ENCODE measurements around the gene GABRG3. TPM values are rescaled to one million over a fixed set of nuclear protein-coding genes. Genes with fewer than 3 reads are reported as not detected.

GABRG3 gene
- total and polyA plus RNA-seq, 2 donors (not counting 3 experiments of a cell fraction or from before 2014, with no cell fraction given), result not detected

DNA sequence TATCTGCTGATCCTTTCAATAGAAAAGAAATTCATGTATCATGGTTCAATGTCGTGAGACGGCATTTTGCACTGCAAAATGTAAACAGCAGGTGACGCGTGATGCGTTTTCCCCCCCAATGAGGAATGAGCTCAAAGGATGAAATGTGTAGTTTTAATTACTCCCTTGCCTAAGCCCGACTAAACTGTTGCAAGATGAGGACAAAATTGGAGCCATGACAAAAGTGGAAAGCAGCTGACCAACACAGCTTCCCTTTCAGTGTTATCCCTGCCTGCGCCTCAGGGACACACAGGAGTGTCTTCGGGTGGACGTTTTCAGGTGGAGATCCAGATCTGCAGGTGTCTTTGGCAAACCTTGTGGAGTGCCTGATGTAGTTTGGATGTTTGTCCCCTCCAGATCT, 92.0 kb downstream of the GABRG3 start:
- Histone ChIP-seq H3K27me3 (ENCODE audit: control insufficient read depth in 2 of 2, insufficient read depth in 2 of 2, low read length in 2 of 2) (no peaks in the 10 kb centered on the region), H3K9me3 (replicated peaks; ENCODE audit: control insufficient read depth, insufficient read depth, low read length) (no peaks in the 10 kb centered on the region), H3K79me2 (ENCODE audit: control insufficient read depth, insufficient read depth, low read length) (no peaks in the 10 kb centered on the region), H3K27ac (ENCODE audit: insufficient read depth, low read depth, low read length) (no peak overlapping the region), H3K9me1 (replicated peaks; ENCODE audit: control insufficient read depth, extremely low read depth, insufficient read depth, low read length) (no peaks in the 10 kb centered on the region), H3K9ac (replicated peaks; ENCODE audit: extremely low read depth, insufficient read depth, low read length) (no peak overlapping the region), H3K4me1 (ENCODE audit: control insufficient read depth, extremely low read depth, insufficient read depth, low read length) (no peaks in the 10 kb centered on the region), H2AFZ (ENCODE audit: low read depth, low read length) (no peak overlapping the region), H3K4me2 (ENCODE audit: insufficient read depth, low read length) (no peak overlapping the region), H3K4me3 (replicated peaks in 1 of 3; ENCODE audit: insufficient read depth in 1 of 3, low read depth in 1 of 3, low read length in 3 of 3) (no peak overlapping the region), H4K20me1 (replicated peaks; ENCODE audit: control insufficient read depth, extremely low read depth, insufficient read depth, low read length) (no peaks in the 10 kb centered on the region), H3K36me3 (ENCODE audit: control insufficient read depth in 2 of 2, extremely low read depth in 1 of 2, insufficient read depth in 2 of 2, low read length in 2 of 2) (no peaks in the 10 kb centered on the region)
- FAIRE-seq (no peak), DNase-seq (ENCODE audit: low read depth, low spot score) (no peak)
- TF ChIP-seq, protein P1, sequence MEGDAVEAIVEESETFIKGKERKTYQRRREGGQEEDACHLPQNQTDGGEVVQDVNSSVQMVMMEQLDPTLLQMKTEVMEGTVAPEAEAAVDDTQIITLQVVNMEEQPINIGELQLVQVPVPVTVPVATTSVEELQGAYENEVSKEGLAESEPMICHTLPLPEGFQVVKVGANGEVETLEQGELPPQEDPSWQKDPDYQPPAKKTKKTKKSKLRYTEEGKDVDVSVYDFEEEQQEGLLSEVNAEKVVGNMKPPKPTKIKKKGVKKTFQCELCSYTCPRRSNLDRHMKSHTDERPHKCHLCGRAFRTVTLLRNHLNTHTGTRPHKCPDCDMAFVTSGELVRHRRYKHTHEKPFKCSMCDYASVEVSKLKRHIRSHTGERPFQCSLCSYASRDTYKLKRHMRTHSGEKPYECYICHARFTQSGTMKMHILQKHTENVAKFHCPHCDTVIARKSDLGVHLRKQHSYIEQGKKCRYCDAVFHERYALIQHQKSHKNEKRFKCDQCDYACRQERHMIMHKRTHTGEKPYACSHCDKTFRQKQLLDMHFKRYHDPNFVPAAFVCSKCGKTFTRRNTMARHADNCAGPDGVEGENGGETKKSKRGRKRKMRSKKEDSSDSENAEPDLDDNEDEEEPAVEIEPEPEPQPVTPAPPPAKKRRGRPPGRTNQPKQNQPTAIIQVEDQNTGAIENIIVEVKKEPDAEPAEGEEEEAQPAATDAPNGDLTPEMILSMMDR (IDR thresholded peaks at IDR 0.05; ENCODE audit: extremely low read depth in 1 of 2, insufficient read depth in 1 of 2, low read depth in 1 of 2, low read length in 2 of 2), result no peak
- TF ChIP-seq EZH2 (IDR thresholded peaks at IDR 0.05; ENCODE audit: borderline replicate concordance, low read depth, low read length, severe bottlenecking), result no peak
- no peak for TF ChIP-seq MYC (IDR thresholded peaks at IDR 0.05; ENCODE audit: low read depth, low read length)
- TF ChIP-seq FOS (IDR thresholded peaks at IDR 0.05; ENCODE audit: borderline replicate concordance, insufficient read depth, low read length), result no peak
- TF ChIP-seq, protein P2, sequence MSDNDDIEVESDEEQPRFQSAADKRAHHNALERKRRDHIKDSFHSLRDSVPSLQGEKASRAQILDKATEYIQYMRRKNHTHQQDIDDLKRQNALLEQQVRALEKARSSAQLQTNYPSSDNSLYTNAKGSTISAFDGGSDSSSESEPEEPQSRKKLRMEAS (IDR thresholded peaks at IDR 0.05; ENCODE audit: insufficient read depth, insufficient read length), result no peak
- no peak for TF ChIP-seq JUN (IDR thresholded peaks at IDR 0.05; ENCODE audit: borderline replicate concordance, insufficient read depth, insufficient read length, low read depth)
- no peak for TF ChIP-seq POLR2AphosphoS5 (IDR thresholded peaks at IDR 0.05; ENCODE audit: insufficient read depth, low read depth, low read length)
- no peak for TF ChIP-seq POLR2A (IDR thresholded peaks at IDR 0.05; ENCODE audit: low read depth, low read length)
- no peak for TF ChIP-seq GATA2 (IDR thresholded peaks at IDR 0.05; ENCODE audit: insufficient read depth, insufficient read length, low read depth, low read length)
- dilution Hi-C loops (cut with MboI; ENCODE audit: extremely low pct_ligation_motif_present, low sequenced_read_pairs), result no loop called here
- ChIA-PET POLR2A (no interaction called here), CTCF (no interaction called here)
- BruUV-seq (replicated peaks), result no TSS peak
- intact Hi-C loops (cut with micrococcal nuclease), result no loop called here

Data from endothelial cell of umbilical vein (primary cell).